GM21360 (cell line): ENCODE measurements around the gene BTBD6.
"Not testable (repeated sequence)": the region's sequence is repeated elsewhere in the genome, so short reads cannot be mapped to it uniquely, and the experiment has no call there.

Source experiments
- ATAC-seq: cut with Tn5 transposase; IDR thresholded peaks from one replicate; pipeline ENCODE4 v1.9.1; 2021; ENCODE audit warnings: mild to moderate bottlenecking, moderate library complexity; ENCODE audit not compliant: unreplicated experiment

The BTBD6 gene

DNA sequence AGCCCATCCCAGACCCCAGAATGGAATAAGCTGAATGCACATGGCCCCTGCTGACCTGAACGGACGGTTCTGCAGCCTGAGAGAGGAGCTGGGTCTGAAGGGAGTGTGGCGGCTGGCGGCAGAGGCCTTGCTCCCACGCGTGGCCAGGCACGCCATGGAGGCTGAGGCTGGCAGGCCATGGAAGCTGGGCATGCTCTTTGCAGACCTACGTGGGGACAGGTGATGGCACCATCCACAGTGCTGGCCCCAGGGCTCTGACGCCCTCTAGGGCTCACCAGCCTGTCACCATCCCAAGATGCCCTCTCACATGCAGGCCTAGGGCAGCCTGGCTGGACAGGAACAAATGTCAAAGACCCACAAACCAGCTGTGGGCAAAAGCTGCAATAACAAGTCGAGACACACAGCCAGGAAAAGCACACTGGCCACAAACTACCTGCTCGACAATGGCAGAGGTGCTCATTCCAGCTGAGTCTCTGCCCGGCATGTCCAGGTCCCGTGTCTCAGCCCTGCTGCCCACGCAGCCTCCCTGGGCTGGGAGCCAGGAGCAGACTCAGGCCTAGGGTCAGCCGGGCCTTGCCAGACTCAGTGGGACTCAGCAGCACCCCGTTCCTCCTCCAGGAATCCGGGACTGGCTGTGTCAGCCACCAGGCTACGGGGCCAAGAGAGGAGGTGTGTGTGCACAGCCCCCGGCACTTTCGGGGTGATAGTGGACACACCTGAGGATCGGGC lies 19.7 kb downstream of the BTBD6 start:
- no peak for ATAC-seq

- no peak for ATAC-seq
These were observed 20.5 kb downstream of the BTBD6 start for GRCh38 chr14:105268736-105269354.

DNA sequence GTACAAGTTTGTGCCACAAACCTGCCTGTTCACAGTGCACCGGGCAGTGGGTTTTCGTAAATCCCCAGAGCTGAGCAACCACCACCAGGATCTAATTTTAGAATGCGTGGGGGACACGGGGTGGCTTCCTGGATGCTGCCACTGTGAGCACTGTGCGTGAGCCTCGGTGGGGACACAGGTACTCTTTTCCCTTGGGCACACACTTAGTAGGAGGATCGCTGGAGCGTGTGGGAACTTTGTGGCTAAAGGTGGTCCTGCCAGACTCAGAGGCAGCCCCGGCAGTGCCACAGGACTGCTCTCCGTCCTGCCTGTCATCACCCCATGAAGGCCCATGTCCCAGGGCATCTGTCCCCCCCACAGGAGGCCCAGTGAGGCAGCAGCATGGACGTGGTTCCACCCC lies 21.1 kb downstream of the BTBD6 start:
- ATAC-seq = no peak

DNA sequence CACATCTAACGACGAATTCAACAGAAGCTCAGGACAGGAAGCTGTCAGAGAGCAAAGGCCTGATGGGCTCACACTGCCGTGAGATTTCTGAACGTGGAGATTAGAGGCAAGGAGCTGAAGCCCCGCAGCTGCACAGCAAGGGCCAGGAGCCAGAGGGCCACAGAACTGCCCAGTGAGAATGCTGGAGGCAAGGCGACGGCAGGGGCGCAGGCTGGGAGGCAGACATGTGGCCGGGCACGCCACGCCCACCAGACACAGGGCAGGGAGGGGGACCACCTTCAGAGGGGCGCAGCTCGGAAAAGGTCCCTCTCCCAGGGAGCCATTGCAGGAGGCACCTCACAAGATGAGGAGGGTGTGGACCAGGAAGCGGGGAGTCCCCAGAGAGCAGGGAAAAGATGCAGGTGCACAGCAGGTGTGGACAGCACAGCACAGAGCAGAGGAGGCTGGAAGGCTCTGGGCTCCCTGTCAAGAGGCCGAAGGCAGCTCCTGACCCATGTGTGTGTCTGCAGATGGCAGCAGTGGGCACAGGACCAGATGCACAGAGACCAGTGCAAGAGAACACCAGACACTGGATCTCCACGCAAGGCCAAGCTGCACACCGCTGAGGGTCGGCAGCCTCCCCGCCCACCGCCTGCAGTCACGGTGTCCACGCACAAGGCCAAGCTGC lies 23.0 kb downstream of the BTBD6 start:
- no peak for ATAC-seq

- ATAC-seq = no peak
These were observed 24.3 kb downstream of the BTBD6 start for GRCh38 chr14:105272623-105273022.

DNA sequence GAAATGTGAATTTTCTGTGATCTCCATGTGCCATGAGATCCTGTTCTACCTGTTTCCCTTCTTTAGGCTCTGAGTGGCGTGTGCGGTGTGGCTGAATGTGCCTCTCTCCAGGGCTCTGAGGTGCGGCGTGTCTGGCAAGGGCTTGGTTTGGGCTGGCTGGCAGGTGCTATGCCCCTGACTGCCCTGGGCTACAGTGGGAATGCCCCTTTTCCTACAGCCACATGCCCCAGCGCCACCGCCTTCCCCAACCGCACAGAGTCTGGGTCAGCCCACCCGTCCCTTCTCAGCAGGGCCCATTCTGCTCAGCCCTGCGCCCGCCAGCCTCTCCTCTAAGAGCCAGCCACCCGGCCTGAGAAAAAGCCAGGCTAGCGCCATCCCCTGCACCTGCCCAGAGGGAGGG lies 24.7 kb downstream of the BTBD6 start:
- ATAC-seq = no peak

DNA sequence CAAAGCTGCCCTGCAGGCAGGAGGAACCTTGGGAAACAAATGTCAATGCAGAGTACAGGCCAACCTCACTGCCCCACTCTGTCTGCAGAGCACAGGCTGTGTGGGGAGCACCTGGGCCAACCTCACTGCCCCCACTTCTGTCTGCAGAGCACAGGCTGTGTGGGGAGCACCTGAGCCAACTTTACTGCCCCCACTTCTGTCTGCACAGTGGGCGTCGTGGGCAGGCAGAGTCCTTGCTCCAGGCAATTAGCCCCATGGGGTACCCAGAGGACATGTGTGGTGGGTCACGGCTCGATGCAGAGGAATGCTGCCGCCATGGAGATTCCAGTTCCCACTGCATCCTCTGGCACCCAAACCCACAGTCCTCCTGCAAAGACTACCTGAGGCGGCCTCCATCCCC lies 26.3 kb downstream of the BTBD6 start:
- no peak for ATAC-seq

GRCh38 chr14:105275267-105275946 lies 27.1 kb downstream of the BTBD6 start:
- no peak for ATAC-seq

DNA sequence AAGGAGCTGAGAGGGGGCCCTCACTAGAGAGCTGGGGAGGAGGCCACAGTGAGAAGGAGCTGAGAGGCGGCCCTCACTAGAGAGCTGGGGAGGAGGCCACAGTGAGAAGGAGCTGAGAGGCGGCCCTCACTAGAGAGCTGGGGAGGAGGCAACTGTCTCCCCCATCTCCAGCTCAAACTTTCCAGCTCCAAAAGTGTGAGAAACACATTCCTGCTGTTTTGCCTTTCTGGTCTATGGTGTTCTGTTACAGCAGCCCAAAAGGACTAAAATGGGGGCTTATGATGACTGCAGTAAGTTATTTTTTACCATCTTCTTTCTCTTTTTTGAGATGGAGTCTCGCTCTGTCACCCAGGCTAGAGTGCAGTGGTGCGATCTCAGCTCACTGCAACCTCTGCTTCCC lies 29.1 kb downstream of the BTBD6 start:
- ATAC-seq = not testable (repeated sequence)

DNA sequence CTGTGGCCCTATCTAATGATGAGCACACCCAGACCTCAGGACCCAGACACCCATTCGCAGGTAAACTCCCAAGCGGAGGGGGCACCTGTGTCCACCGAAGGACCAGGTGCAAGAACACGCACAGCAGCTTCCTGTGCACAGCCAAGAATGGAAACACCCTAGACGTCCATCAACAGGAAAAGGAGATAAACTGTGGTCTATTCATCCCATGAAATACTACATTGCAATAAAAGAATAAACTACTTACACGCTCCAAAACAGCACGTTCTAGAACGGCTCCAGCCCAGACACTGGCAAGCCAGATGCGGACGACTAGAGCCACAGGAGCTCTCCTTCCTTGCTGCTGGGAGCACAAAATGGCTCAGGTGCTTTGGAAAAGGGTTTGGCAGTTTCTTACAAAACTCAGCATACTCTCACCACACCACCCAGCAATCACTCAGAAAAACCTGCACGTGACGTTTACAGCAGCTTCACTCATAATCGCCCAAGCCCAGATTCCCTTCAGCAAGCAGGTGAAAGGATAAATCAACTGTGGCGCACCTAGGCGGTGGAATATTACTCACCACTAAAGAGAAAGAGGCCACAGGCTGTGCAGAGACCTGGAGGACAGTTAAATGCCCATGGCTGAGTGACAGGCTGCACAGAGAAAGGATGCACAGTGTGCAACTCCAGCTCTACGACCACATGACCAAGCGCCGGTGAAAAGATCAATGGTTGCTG lies 31.5 kb downstream of the BTBD6 start:
- no peak for ATAC-seq

- no peak for ATAC-seq
These were observed 32.2 kb downstream of the BTBD6 start for GRCh38 chr14:105280525-105280924.

GRCh38 chr14:105281371-105282097 lies 33.2 kb downstream of the BTBD6 start:
- ATAC-seq = no peak

DNA sequence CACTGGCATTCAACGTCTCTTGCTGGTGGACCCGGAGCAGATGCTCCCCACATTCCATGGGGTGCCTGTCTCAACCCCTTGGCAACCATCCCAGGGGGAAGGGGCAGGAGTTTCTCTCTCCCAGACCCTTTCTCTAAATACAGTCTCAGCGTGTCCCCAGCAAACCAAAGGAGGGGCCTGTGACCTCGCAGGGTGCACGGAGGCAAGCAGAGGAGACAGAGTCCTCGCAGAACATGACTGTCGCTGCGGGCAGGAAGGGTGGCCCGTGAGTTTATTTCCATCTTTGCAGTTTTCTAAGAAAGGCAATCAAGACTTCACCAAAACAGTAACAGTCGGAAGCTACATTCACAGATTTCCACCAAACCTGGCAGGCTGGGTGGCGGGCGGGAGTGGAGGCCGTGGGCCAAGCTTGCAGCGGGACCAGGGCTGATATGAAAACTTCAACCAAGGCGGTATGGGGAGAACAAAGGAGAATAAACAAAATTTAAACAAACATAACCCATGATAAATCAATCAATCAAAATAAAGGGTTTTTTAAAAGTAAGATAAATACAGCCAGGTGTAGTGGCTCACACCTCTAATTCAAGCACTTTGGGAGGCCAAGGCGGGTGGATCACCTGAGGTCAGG lies 33.9 kb downstream of the BTBD6 start:
- ATAC-seq = no peak

DNA sequence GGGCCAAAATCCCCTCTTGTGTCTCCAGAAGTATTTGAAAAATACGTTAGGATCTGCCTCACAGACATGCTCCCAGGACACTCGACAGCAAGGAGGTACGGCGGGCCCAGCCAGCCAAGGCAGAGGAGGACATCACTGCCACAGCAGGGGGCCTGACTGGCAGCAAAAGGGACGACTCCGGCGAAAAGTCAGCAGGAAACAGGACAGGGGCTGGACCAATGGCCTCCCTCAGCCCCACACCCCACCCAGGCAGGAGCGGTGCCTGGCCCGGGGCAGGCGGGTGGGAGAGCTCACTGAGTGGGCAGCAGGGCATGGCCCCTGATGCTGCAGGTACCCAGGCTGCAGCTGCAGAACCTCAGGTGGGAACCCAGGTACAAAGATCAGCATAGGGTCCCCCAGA lies 34.7 kb downstream of the BTBD6 start:
- ATAC-seq = no peak

- no peak for ATAC-seq
These were observed 35.6 kb downstream of the BTBD6 start for GRCh38 chr14:105283899-105284298.

DNA sequence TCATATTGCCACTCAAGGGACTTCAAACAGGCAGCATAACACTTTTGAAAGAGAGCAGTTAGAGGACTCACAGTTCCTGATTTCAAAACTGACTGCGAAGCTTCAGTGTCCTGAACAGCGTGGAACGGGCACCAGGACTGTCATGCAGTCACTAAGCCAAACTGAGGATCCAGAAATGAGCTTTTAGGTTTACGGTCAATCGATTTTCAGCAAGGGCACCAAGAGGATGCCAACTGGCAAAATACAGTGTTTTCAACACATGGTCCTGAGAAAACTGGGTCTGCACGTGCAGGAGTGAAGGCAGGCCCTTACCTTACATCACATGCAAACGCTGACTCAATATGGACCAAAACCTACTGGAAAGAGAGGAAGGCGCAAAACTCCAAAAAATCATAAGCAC lies 36.8 kb downstream of the BTBD6 start:
- no peak for ATAC-seq

DNA sequence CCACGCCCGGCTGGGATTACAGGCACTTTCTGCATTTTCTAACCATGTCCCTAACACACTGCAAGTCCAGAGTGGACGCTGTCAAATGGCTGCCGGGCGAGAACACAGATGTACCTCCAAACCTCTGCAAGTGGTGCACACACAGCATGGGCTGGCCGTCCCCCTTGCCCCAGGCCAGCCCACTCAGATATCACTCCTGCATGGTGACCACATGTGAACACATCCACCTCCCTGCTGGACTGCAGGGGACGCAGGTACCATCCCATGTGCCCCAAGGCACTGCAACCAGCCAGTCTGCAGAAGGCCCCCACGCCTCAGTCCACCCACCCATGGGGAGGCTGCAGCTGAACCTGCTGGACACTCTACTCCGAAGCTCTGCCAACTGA lies 38.4 kb downstream of the BTBD6 start:
- ATAC-seq = no peak

GRCh38 chr14:105287249-105288102 lies 39.1 kb downstream of the BTBD6 start:
- no peak for ATAC-seq

GRCh38 chr14:105288936-105289335 lies 40.6 kb downstream of the BTBD6 start:
- not testable (repeated sequence) for ATAC-seq
